Panc1 (cell line): ENCODE data around the gene CCDC9B. TPM values are rescaled to one million over a fixed set of nuclear protein-coding genes. Genes with fewer than 3 reads are reported as not detected.
A peak's percentile ranks its signal among the peaks of the same experiment; 100 is the strongest.

ENCODE experiments used
- ATAC-seq: fragments of 200-7000 bp; cut with Tn5 transposase; 2 replicates; pipeline ENCODE4 v1.9.1; 2020; ENCODE audit warnings: mild to moderate bottlenecking, moderate library complexity
- BruUV-seq: library from RNA; stranded (reverse); fragments of 400-500 nt; replicated peaks from 2 replicates; lab custom pipeline; 2021; lab: Mats Ljungman, UMichigan
- CTCF ChIA-PET: fragments of 300-600 bp; sonication (Branson Sonifier 250); formaldehyde crosslinking; loops from one replicate; lab custom pipeline; 2022; ENCODE audit warnings: antibody characterized with exemption; lab: Charles Lee
- POLR2A ChIA-PET: fragments of 300-600 bp; sonication (Branson Sonifier 250); formaldehyde crosslinking; loops from one replicate; lab custom pipeline; 2022; ENCODE audit warnings: antibody characterized with exemption; lab: Charles Lee
- DNase-seq: peaks from one replicate; pipeline ENCODE4 v3.0.0-alpha.2; 2010; ENCODE audit warnings: low read depth, low spot score
- H3K27ac ChIP-seq: 2 replicates; pipeline ENCODE4 v1.5.1; 2011; ENCODE audit warnings: mild to moderate bottlenecking, low read length, inconsistent platforms
- H3K27me3 ChIP-seq: fragments of 200-500 bp; sonication (Bioruptor generic); 2 replicates; pipeline ENCODE4 v1.6.0; 2014; ENCODE audit warnings: low read length, inconsistent platforms; ENCODE audit not compliant: control insufficient read depth, insufficient read depth
- H3K36me3 ChIP-seq: fragments of 200-500 bp; sonication (Bioruptor generic); 2 replicates; pipeline ENCODE4 v1.5.1; 2014; ENCODE audit warnings: inconsistent platforms, mild to moderate bottlenecking, low read length, moderate library complexity; ENCODE audit not compliant: control insufficient read depth, insufficient read depth
- H3K4me1 ChIP-seq: 2 replicates; pipeline ENCODE4 v1.5.1; 2011; ENCODE audit warnings: inconsistent platforms, mild to moderate bottlenecking, low read length, moderate library complexity; ENCODE audit not compliant: control insufficient read depth, insufficient read depth
- H3K4me3 ChIP-seq, 2 experiments: 2 replicates each; pipeline ENCODE4 v1.5.1; 2011 to 2012; ENCODE audit warnings: low read depth in 2 of 2, low read length in 2 of 2, mild to moderate bottlenecking in 2 of 2, inconsistent platforms in 1 of 2, moderate library complexity in 1 of 2
- H3K9me3 ChIP-seq: fragments of 200-500 bp; sonication (Bioruptor generic); 2 replicates; pipeline ENCODE4 v1.5.1; 2014; ENCODE audit warnings: low read depth, mild to moderate bottlenecking, inconsistent platforms, low read length, moderate library complexity; ENCODE audit not compliant: control insufficient read depth, insufficient read depth
- POLR2AphosphoS5 ChIP-seq: IDR thresholded peaks from 2 replicates; pipeline ENCODE4 v1.6.1; 2012; ENCODE audit warnings: mild to moderate bottlenecking, low read depth, low read length, moderate library complexity
- SIN3A ChIP-seq: IDR thresholded peaks from 2 replicates; pipeline ENCODE4 v1.6.1; 2012; ENCODE audit warnings: low read depth, mild to moderate bottlenecking, low read length, moderate library complexity, borderline replicate concordance; ENCODE audit not compliant: insufficient read depth
- TCF7L2 ChIP-seq: IDR thresholded peaks from 2 replicates; pipeline ENCODE4 v1.6.1; 2011; ENCODE audit warnings: mild to moderate bottlenecking, low read depth, low read length, inconsistent platforms
- in situ Hi-C: cut with HindIII; loops from 2 replicates; pipeline ENCODE4 v1.10.0; 2016; ENCODE audit warnings: low sequenced_read_pairs, low pct_unique_long_range_greater_than_20kb
- intact Hi-C: fragments of 100-400 bp; cut with micrococcal nuclease; formaldehyde crosslinking; loops from one replicate; pipeline ENCODE4 v1.10.0; 2022; ENCODE audit not compliant: unreplicated experiment
- total RNA-seq: library from RNA; stranded (reverse); gene quantifications from one replicate; pipeline ENCODE4 v1.2.1, GENCODE V29; 2021; ENCODE audit not compliant: unreplicated experiment
- TF ChIP-seq, protein P1 (sequence below): fragments of 450-650 bp; IDR thresholded peaks from 2 replicates; pipeline ENCODE4 v1.5.1; 2017; ENCODE audit warnings: mild to moderate bottlenecking
- TF ChIP-seq, protein P2 (sequence below), 2 experiments: IDR thresholded peaks; 2 replicates each; pipeline ENCODE4 v1.6.1; 2011 to 2012; ENCODE audit warnings: low read depth in 2 of 2, control low read depth in 1 of 2, low read length in 1 of 2, mild to moderate bottlenecking in 1 of 2, moderate library complexity in 1 of 2; ENCODE audit not compliant: insufficient read depth in 1 of 2

CCDC9B gene
- total RNA-seq, 1 experiment from 2014 or later: 55.9 TPM

DNA sequence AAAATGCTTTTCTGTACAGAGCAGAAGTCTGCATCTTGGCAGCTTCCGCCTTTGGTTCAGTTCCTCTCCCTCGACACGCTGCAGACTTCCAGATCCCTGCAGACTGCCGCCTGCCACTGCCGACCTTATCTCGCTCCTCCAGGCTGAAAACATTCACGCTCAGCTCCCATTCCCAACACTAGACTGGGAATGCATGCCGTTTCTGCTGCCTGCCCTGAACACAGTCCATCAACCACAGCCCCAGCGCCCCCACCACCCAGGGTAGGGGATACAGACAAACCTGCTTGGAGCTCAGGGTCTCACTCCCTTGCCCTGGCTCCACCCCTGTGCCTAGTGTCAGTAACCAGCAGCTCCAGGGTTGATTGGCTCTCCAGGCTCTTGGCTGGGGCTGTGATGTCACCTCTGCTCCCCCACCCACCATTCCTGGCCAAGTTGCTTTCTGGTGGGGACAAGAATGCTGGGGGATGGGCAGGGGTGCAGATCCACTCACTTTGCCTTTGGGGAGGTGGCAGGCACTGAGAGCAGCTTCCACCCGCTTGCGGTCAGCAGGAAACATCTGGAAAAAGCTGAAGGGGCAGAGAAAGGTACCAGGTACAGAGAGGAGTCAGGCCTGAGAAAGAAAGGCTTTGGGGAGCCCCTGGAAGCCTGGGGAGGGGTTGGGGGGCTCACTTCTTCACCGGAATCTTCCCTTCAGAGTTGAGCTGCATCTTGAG, 39.1 kb downstream of the CCDC9B start:
- POLR2A ChIA-PET: no interaction called here
- Histone ChIP-seq H3K9me3 (peaks cover 6% of the 10 kb centered on the region; the same call in 1 of the 2 replicates), H3K27me3 (no peaks in the 10 kb centered on the region), H3K4me3 (no peak overlapping the region), H3K4me1 (no peaks in the 10 kb centered on the region), H3K36me3 (no peaks in the 10 kb centered on the region), H3K27ac (no peak overlapping the region)
- in situ Hi-C loops: no loop called here
- TF ChIP-seq, protein P1, sequence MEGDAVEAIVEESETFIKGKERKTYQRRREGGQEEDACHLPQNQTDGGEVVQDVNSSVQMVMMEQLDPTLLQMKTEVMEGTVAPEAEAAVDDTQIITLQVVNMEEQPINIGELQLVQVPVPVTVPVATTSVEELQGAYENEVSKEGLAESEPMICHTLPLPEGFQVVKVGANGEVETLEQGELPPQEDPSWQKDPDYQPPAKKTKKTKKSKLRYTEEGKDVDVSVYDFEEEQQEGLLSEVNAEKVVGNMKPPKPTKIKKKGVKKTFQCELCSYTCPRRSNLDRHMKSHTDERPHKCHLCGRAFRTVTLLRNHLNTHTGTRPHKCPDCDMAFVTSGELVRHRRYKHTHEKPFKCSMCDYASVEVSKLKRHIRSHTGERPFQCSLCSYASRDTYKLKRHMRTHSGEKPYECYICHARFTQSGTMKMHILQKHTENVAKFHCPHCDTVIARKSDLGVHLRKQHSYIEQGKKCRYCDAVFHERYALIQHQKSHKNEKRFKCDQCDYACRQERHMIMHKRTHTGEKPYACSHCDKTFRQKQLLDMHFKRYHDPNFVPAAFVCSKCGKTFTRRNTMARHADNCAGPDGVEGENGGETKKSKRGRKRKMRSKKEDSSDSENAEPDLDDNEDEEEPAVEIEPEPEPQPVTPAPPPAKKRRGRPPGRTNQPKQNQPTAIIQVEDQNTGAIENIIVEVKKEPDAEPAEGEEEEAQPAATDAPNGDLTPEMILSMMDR: no peak
- TF ChIP-seq SIN3A: no peak
- TF ChIP-seq POLR2AphosphoS5: no peak
- BruUV-seq: no TSS peak
- CTCF ChIA-PET: interaction anchor here (1.1 kb wide), 1 partner anchor 36 kb away, joined by 3 read pairs; no protein-coding TSS in a partner anchor
- ATAC-seq (0 out of 2 replicates have a peak, but pooled peaks have one; percentile 18), DNase-seq (no peak)
- intact Hi-C loops: no loop called here

DNA sequence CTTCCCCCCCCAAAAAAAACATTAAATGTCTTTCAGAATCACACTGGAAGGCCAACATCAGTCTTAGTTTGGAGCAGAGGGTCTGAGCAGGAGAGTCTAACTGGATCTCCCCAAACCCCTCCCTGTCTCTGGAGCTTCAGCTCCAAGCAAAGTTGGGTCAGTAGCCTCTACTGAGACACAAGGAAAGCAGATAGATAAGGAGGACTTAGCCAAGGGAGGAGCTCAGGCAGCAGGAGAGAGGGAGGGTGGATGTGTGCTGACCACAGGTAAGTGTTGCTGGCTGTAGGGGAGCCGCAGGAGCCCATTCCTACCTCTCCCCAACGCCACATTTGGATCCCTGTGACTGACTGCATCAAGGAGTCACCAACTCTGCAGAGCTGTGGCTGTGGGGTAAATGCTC, 40.0 kb downstream of the CCDC9B start:
- ATAC-seq: no peak
- POLR2A ChIA-PET: no interaction called here
- DNase-seq: no peak
- H3K4me1 ChIP-seq: no peaks in the 10 kb centered on the region
- H3K27ac ChIP-seq: no peak overlapping the region
- TF ChIP-seq SIN3A (no peak), TCF7L2 (no peak), POLR2AphosphoS5 (no peak)
- TF ChIP-seq, protein P1: no peak
- TF ChIP-seq, protein P2, sequence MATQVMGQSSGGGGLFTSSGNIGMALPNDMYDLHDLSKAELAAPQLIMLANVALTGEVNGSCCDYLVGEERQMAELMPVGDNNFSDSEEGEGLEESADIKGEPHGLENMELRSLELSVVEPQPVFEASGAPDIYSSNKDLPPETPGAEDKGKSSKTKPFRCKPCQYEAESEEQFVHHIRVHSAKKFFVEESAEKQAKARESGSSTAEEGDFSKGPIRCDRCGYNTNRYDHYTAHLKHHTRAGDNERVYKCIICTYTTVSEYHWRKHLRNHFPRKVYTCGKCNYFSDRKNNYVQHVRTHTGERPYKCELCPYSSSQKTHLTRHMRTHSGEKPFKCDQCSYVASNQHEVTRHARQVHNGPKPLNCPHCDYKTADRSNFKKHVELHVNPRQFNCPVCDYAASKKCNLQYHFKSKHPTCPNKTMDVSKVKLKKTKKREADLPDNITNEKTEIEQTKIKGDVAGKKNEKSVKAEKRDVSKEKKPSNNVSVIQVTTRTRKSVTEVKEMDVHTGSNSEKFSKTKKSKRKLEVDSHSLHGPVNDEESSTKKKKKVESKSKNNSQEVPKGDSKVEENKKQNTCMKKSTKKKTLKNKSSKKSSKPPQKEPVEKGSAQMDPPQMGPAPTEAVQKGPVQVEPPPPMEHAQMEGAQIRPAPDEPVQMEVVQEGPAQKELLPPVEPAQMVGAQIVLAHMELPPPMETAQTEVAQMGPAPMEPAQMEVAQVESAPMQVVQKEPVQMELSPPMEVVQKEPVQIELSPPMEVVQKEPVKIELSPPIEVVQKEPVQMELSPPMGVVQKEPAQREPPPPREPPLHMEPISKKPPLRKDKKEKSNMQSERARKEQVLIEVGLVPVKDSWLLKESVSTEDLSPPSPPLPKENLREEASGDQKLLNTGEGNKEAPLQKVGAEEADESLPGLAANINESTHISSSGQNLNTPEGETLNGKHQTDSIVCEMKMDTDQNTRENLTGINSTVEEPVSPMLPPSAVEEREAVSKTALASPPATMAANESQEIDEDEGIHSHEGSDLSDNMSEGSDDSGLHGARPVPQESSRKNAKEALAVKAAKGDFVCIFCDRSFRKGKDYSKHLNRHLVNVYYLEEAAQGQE (IDR thresholded peaks at IDR 0.05; ENCODE audit: insufficient read depth in 1 of 2, low read depth in 2 of 2, low read length in 1 of 2): no peak
- H3K9me3 ChIP-seq: peaks cover 6% of the 10 kb centered on the region; the same call in 1 of the 2 replicates
- in situ Hi-C loops (no loop called here), intact Hi-C loops (no loop called here)
- no TSS peak for BruUV-seq
- no peaks in the 10 kb centered on the region for H3K36me3 ChIP-seq
- H3K4me3 ChIP-seq: no peak overlapping the region
- CTCF ChIA-PET: no interaction called here
- H3K27me3 ChIP-seq: no peaks in the 10 kb centered on the region
